NCI-H446 treated with DMSO at 0.1 percent for 48 hours (cell line): Measurements from ENCODE around the gene RTN4RL1.
"Not testable (repeated sequence)": the region's sequence is repeated elsewhere in the genome, so short reads cannot be mapped to it uniquely, and the experiment has no call there.

Source experiments
- DNase-seq: peaks from one replicate; lab custom pipeline; 2025; lab: John Stamatoyannopoulos, UW

RTN4RL1 gene

GRCh38 chr17:2003525-2003924, 21.6 kb downstream of the RTN4RL1 start:
- no peak for DNase-seq

DNA sequence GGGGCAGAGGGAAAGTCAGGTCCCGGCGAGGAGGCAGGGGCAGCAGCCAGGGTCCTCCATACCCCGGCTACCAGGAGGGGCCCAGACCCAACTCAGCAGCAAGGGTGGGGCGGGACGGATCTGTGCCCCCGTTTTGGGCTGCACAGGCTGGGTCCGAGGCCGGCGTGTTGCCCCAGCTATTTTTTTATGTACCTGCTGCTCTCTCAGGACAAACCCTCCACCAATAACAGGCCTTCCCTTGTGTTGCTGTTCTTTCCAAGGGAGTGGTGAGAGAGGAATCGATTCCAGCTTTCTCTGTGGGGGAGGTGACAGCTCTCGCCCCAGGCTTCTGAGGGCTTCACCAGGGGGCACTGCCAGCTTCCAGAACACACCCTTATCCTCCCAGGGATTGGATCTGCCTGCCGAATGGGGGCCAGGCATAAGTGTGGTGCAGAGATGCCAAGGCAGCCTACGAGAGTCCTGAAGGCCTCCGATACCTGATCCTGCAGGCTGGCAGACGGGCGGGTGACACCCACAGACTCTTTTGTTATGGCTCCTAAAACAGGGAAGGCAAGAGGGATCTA, 22.3 kb downstream of the RTN4RL1 start:
- DNase-seq = no peak

- DNase-seq = no peak
Observed at GRCh38 chr17:1999557-2000251, 25.4 kb downstream of the RTN4RL1 start.

GRCh38 chr17:1997927-1998742, 27.0 kb downstream of the RTN4RL1 start:
- DNase-seq = no peak

GRCh38 chr17:1997289-1997926, 27.7 kb downstream of the RTN4RL1 start:
- DNase-seq = no peak

DNA sequence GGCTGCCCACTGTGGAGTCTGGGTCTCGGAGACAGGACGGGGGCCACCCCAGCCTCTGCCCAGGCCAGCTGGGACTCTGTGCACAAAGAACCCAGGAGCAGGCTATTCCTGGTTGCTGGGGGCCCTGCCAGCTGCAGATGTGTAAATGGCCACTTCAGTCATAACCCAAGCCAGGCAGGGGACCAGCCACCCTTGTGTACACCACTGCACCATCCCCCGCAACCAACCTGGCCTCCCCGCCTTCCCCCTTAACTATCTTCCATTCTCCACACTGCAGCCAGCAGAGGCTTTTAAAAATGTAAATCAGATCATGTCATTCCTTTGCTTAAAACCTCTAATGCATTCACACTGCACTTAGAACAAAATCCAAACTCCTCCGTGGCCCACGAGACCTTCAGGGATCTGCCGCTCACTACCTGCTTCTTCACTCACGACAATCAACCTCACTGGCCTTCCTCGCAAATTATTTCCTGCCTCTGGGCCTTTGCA, 28.3 kb downstream of the RTN4RL1 start:
- no peak for DNase-seq

DNA sequence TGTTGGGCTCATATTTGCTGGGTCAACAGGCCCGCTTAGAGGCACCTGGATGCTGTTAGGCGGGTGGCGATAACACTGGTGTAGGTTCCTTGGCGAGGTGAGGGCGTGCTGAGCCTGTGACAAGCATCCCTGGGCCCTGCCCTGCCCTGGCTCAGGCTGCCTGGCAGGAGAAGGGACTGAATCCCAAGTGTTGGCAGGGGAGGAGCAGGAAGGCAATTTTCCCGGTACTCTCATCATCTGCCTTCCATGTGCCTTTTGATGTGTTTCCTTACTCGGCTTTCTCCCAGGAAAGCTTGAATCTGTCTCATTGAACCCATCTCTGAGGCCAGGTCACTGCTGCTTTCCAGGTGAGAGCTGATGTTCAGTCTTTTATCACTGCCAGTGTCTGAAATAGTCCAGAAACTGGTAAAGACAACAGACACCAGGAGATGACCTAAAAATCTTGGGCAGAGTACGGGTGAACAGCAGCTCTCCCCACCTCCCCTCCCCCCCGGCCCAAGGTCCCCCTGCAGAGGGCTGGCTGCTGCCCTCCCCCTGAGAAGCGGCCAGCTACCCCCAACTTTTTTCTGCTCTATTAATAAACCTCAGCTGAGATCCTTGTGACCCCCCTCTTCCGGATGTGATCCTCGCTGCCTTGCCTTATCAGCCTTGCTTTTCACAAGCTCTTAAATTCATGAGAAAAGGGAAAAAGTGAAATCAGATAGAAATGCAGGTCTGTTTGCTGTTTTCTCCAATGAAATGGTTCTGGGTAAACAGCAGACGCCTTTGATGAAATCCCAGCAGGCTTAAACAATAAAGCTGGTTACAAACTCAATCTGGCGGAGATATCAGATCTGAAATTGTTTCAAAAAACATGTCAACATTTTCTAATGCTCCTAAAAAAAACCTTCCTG, 29.0 kb downstream of the RTN4RL1 start:
- DNase-seq = no peak

GRCh38 chr17:1995321-1995892, 29.7 kb downstream of the RTN4RL1 start:
- DNase-seq = no peak

DNA sequence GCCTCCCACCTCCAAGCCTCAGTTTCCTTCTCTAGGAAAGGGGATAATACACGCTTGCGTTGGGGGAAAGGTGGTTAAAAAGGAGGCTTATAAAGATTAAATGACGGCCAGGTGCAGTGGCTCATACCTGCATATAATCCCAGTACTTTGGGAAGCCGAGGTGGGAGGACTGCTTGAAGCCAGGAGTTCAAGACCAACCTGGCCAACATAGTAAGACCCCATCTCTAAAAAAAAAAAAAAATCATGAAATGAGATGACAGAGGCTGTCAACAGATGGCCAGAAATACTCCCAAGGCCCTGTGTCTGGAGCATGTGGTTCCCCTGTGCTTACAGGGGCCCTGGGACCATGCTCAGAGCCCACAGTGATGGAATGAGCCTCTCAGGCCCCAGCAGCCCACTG, 30.4 kb downstream of the RTN4RL1 start:
- DNase-seq = no peak

DNA sequence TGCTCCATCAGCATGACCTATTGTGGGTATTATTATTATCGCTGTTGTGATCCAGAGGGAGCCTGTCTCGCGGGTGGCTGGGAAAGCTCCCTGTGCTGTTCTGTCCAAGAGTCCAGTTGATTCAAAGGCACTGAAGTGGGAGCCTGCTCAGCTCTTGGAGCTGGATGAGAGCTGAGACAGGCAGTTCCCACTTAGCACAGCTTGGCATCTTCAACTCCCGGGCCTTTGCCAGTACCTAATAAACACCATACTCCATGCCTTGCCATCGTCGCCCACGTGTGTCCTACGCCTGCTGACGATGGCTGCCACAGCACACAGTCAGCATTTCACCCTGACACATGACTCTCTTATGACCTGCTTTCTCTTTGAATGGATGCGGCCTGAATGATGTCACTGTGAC, 32.6 kb downstream of the RTN4RL1 start:
- DNase-seq = no peak

GRCh38 chr17:1989135-1989534, 36.0 kb downstream of the RTN4RL1 start:
- no peak for DNase-seq

DNA sequence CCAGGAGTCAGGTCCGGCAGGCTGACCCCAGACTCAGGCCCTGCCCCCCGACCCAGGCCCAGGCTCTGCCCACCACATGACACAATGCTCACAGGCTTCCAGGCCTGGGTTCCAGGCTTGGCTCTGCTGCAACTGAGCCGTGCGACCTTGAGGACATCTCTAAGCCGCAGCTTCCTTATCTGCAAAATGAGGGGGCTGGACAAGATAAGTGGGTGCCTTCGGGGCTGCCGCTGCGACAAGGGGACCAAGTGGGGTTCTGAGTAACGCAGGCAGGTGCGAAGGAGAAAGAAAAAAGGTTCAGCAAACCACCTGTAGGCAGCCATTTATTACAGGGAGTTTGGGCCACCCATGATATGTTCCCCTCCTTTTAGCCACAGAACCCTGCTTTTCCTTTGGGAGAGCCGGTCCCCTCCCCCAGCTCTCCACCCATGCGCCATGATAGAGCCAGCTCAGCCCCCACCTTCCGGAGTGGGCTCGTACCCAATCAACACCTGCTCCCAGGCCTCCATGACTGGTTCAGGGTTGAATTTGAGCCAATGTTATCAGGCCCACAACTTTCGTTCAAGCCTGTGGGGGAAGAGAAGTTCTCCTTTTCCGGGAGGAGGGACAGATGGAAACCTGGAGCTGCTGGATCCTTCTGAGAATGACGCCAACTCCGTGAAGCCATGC, 38.2 kb downstream of the RTN4RL1 start:
- no peak for DNase-seq

DNA sequence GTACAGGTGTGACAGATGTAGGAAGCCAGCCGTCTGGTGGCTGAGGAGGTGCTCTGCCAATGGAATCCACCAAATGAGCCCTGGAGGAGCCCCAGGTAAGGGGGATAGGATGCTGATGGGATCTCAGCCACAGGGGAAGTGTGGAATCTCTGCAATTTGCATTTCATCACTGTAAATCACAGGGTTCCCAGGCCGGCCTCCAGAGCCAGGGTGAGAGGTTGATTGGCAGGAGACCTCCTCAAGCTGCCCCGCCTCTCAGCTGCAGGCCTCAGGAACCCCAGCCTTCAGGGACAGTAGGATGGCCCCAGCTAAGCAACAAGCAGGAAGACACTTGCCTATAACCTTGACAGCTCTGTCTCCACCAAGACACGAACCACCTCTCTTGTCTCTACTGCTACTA, 39.4 kb downstream of the RTN4RL1 start:
- no peak for DNase-seq

GRCh38 chr17:1985093-1985492, 40.0 kb downstream of the RTN4RL1 start:
- no peak for DNase-seq

GRCh38 chr17:1982793-1983366, 42.3 kb downstream of the RTN4RL1 start:
- not testable (repeated sequence) for DNase-seq

DNA sequence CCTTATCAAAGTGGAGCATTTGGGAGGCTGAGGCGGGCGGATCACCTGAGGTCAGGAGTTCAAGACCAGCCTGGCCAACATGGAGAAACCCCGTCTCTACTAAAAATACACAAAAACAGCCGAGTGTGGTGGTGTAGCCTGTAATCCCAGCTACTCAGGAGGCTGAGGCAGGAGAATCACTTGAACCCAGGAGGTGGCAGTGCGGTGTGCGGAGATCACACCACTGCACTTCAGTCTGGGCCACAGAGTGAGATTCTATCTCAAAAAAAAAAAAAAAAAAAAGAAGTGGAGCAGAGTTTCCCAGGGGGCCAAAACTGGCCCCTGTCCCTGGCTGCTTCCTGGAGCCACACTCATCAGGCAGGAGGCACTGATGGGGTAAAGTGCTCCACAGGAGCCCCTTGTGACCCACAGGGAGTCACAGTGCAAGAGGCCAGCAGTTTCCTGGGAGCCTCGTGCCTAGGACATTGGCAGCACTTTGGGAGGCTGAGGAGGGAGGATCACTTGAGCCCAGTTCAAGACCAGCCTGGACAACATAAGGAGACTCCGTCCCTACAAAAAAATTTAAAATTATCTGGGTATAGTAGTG, 44.4 kb downstream of the RTN4RL1 start:
- no peak for DNase-seq

- DNase-seq = no peak
Observed at GRCh38 chr17:1979182-1979985, 45.8 kb downstream of the RTN4RL1 start.

- no peak for DNase-seq
Observed at GRCh38 chr17:1978396-1978949, 46.7 kb downstream of the RTN4RL1 start.
